Hepatocyte (in vitro differentiated cells): ENCODE measurements around the gene FXYD1.

Experiments used
- CTCF ChIP-seq: fragments of 200-600 bp; sonication (generic); IDR thresholded peaks from 2 replicates; pipeline ENCODE4 v1.5.1; 2016; ENCODE audit warnings: antibody characterized with exemption, mild to moderate bottlenecking; ENCODE audit not compliant: poor library complexity
- EZH2 ChIP-seq: fragments of 200-600 bp; sonication (generic); IDR thresholded peaks from 2 replicates; pipeline ENCODE4 v1.6.1; 2016; ENCODE audit warnings: antibody characterized with exemption, mild to moderate bottlenecking, borderline replicate concordance
- EZH2phosphoT487 ChIP-seq: fragments of 200-600 bp; sonication (generic); IDR thresholded peaks from one replicate; pipeline ENCODE4 v1.6.1; 2018; ENCODE audit warnings: antibody characterized with exemption, mild to moderate bottlenecking, low read depth, moderate library complexity; ENCODE audit not compliant: unreplicated experiment, severe bottlenecking

GRCh38 chr19:35094656-35095055, 44.0 kb upstream of the FXYD1 start:
- TF ChIP-seq CTCF: no peak
- no peak for TF ChIP-seq EZH2phosphoT487
- TF ChIP-seq EZH2: no peak
